HepG2 (cell line): Measurements from ENCODE around the gene DDX28. TPM values are rescaled to one million over a fixed set of nuclear protein-coding genes. Genes with fewer than 3 reads are reported as not detected.

ENCODE experiments used
- ARNT2 ChIP-seq: sonication (generic); formaldehyde crosslinking; IDR thresholded peaks from 2 replicates; pipeline ENCODE4 v1.8.0; 2022; ENCODE audit warnings: mild to moderate bottlenecking, low read depth, missing genetic modification reagents, moderate library complexity
- ATF6 ChIP-seq: sonication (generic); formaldehyde crosslinking; conservative IDR thresholded peaks from 2 replicates; pipeline ENCODE4 v1.4.0; 2020; ENCODE audit warnings: missing genetic modification reagents
- GPBP1L1 ChIP-seq: sonication (generic); formaldehyde crosslinking; IDR thresholded peaks from 2 replicates; pipeline ENCODE4 v1.5.0; 2020; ENCODE audit warnings: mild to moderate bottlenecking, missing genetic modification reagents
- KLF16 ChIP-seq, 2 experiments: sonication (generic) in 1 of 2; formaldehyde crosslinking in 1 of 2; IDR thresholded peaks; 2 replicates each; pipeline versions ENCODE4 v1.6.1 to v1.8.0; 2016 to 2023; ENCODE audit warnings: missing genetic modification reagents in 2 of 2, missing compliant biosample characterization in 1 of 2
- KMT2A ChIP-seq: sonication (generic); formaldehyde crosslinking; IDR thresholded peaks from 2 replicates; pipeline ENCODE4 v1.4.0; 2020; ENCODE audit warnings: missing genetic modification reagents
- NCOA2 ChIP-seq: sonication (generic); formaldehyde crosslinking; IDR thresholded peaks from 2 replicates; pipeline ENCODE4 v1.8.0; 2022; ENCODE audit warnings: inconsistent platforms
- PAX8 ChIP-seq: sonication (generic); formaldehyde crosslinking; IDR thresholded peaks from 2 replicates; pipeline ENCODE4 v1.8.0; 2022; ENCODE audit warnings: mild to moderate bottlenecking, missing genetic modification reagents, borderline replicate concordance
- PHF20 ChIP-seq: sonication (generic); formaldehyde crosslinking; IDR thresholded peaks from 2 replicates; pipeline ENCODE4 v1.5.0; 2020; ENCODE audit warnings: mild to moderate bottlenecking, missing genetic modification reagents
- RBFOX2 ChIP-seq: fragments of 200-400 bp; formaldehyde crosslinking; IDR thresholded peaks from 2 replicates; pipeline ENCODE4 v1.6.1; 2017; ENCODE audit warnings: low read depth, mild to moderate bottlenecking, low read length
- TARDBP ChIP-seq: sonication (generic); formaldehyde crosslinking; IDR thresholded peaks from 2 replicates; pipeline ENCODE4 v1.8.0; 2022; ENCODE audit warnings: mild to moderate bottlenecking, missing genetic modification reagents
- ZBTB26 ChIP-seq: IDR thresholded peaks from 2 replicates; pipeline ENCODE4 v1.6.1; 2016; ENCODE audit warnings: missing compliant biosample characterization, missing genetic modification reagents, borderline replicate concordance
- ZBTB8A ChIP-seq: sonication (generic); formaldehyde crosslinking; IDR thresholded peaks from 2 replicates; pipeline ENCODE4 v1.4.0; 2020; ENCODE audit warnings: mild to moderate bottlenecking, low read depth, missing genetic modification reagents, borderline replicate concordance
- ZFP62 ChIP-seq: sonication (generic); formaldehyde crosslinking; IDR thresholded peaks from 2 replicates; pipeline ENCODE4 v1.4.0; 2020; ENCODE audit warnings: missing genetic modification reagents
- ZFX ChIP-seq: sonication (generic); formaldehyde crosslinking; IDR thresholded peaks from 2 replicates; pipeline ENCODE4 v1.4.0; 2020; ENCODE audit warnings: mild to moderate bottlenecking, low read depth, missing genetic modification reagents, moderate library complexity
- ZMAT3 ChIP-seq: sonication (generic); formaldehyde crosslinking; conservative IDR thresholded peaks from 2 replicates; pipeline ENCODE4 v1.7.0; 2021; ENCODE audit warnings: missing genetic modification reagents
- ZNF180 ChIP-seq: sonication (generic); formaldehyde crosslinking; IDR thresholded peaks from 2 replicates; pipeline ENCODE4 v1.4.0; 2020; ENCODE audit warnings: low read depth, missing genetic modification reagents, borderline replicate concordance
- ZNF256 ChIP-seq: sonication (generic); formaldehyde crosslinking; conservative IDR thresholded peaks from 2 replicates; pipeline ENCODE4 v1.4.0; 2020; ENCODE audit warnings: missing genetic modification reagents
- ZNF33B ChIP-seq: sonication (generic); formaldehyde crosslinking; IDR thresholded peaks from 2 replicates; pipeline ENCODE4 v1.5.1; 2020; ENCODE audit warnings: mild to moderate bottlenecking, missing genetic modification reagents
- ZNF496 ChIP-seq: sonication (generic); formaldehyde crosslinking; IDR thresholded peaks from 2 replicates; pipeline ENCODE4 v1.8.1; 2023; ENCODE audit warnings: mild to moderate bottlenecking, moderate library complexity, missing genetic modification reagents; ENCODE audit not compliant: insufficient replicate concordance
- ZSCAN20 ChIP-seq: sonication (generic); formaldehyde crosslinking; IDR thresholded peaks from 2 replicates; pipeline ENCODE4 v1.4.0; 2020; ENCODE audit warnings: missing genetic modification reagents, mild to moderate bottlenecking, borderline replicate concordance
- ZZZ3 ChIP-seq: sonication (generic); formaldehyde crosslinking; IDR thresholded peaks from 2 replicates; pipeline ENCODE4 v1.4.0; 2020; ENCODE audit warnings: missing genetic modification reagents, mild to moderate bottlenecking, borderline replicate concordance
- polyA plus RNA-seq, 8 experiments: library from polyadenylated mRNA; depleted of rRNA in 3 of 8; stranded (reverse) in 7 of 8; unstranded in 1 of 8; fragments of >200 nt; fragmentation: Illumina TruSeq in 4 of 8; extraction: Trizol in 4 of 8; gene quantifications; 2 replicates each; pipeline versions ENCODE4 v1.2.1 to v1.2.3, GENCODE V29; 2011 to 2016; ENCODE audit warnings: low read depth in 4 of 8, missing spikeins in 1 of 8, mixed read lengths in 1 of 8; ENCODE audit not compliant: insufficient read depth in 1 of 8
- total RNA-seq, 5 experiments: library from RNA; depleted of rRNA; stranded (reverse); fragments of >200 nt; fragmentation: Illumina TruSeq; extraction: Trizol; gene quantifications; 2 replicates each; pipeline ENCODE4 v1.2.3, GENCODE V29; 2016; ENCODE audit warnings: low read depth in 1 of 5
- TF ChIP-seq, protein P1 (sequence below): sonication (generic); formaldehyde crosslinking; IDR thresholded peaks from 2 replicates; pipeline ENCODE4 v1.5.1; 2020; ENCODE audit warnings: mild to moderate bottlenecking, moderate library complexity, missing genetic modification reagents

DDX28 gene
- total and polyA plus RNA-seq, 2 of the 13 experiments (the other 11 are each of a cell fraction or from before 2014, with no cell fraction given), result 14.1 to 16.4 TPM

GRCh38 chr16:68022728-68023537 lies at the start of gene DDX28, which contains the start of gene DUS2 (continued):
- peak; percentile 99 for TF ChIP-seq ZFX (CRISPR knock-in tag)
- TF ChIP-seq ZNF496, result no peak
- TF ChIP-seq KMT2A (CRISPR knock-in tag), result peak; percentile 99
- TF ChIP-seq ZNF180 (CRISPR knock-in tag), result no peak; the same call in 1 of the 2 replicates
- TF ChIP-seq KLF16 (CRISPR knock-in tag; IDR thresholded peaks at IDR 0.05), result peak in 1 of 2 experiments; percentile 95; a peak in 2 of 4 replicates
- TF ChIP-seq PHF20, result peak; percentile 100
- peak; percentile 99 for TF ChIP-seq RBFOX2
- no peak for TF ChIP-seq ZBTB8A (CRISPR knock-in tag)
- TF ChIP-seq ZSCAN20 (CRISPR knock-in tag), result peak; percentile 82
- peak; percentile 100 for TF ChIP-seq TARDBP (CRISPR knock-in tag)
- TF ChIP-seq, protein P1, sequence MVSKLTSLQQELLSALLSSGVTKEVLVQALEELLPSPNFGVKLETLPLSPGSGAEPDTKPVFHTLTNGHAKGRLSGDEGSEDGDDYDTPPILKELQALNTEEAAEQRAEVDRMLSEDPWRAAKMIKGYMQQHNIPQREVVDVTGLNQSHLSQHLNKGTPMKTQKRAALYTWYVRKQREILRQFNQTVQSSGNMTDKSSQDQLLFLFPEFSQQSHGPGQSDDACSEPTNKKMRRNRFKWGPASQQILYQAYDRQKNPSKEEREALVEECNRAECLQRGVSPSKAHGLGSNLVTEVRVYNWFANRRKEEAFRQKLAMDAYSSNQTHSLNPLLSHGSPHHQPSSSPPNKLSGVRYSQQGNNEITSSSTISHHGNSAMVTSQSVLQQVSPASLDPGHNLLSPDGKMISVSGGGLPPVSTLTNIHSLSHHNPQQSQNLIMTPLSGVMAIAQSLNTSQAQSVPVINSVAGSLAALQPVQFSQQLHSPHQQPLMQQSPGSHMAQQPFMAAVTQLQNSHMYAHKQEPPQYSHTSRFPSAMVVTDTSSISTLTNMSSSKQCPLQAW (CRISPR knock-in tag), result peak; percentile 94
- TF ChIP-seq ARNT2 (CRISPR knock-in tag), result no peak
- TF ChIP-seq ZNF33B (CRISPR knock-in tag), result no peak; the same call in 1 of the 2 replicates
- TF ChIP-seq PAX8 (CRISPR knock-in tag), result peak; percentile 86; the same call in 1 of the 2 replicates
- TF ChIP-seq ZFP62 (CRISPR knock-in tag), result no peak; the same call in 1 of the 2 replicates
- peak; percentile 97 for TF ChIP-seq ZZZ3 (CRISPR knock-in tag)
- TF ChIP-seq ZMAT3, result peak; percentile 91
- TF ChIP-seq NCOA2 (CRISPR knock-in tag), result peak; percentile 59
- 0 out of 2 replicates have a peak, but pooled peaks have one; percentile 17 for TF ChIP-seq ZNF256
- peak; percentile 90 for TF ChIP-seq ZBTB26 (CRISPR knock-in tag)
- no peak for TF ChIP-seq ATF6
- no peak for TF ChIP-seq GPBP1L1 (CRISPR knock-in tag)
